Neural progenitor cell (in vitro differentiated cells): ENCODE data around the gene PRRT2.
A peak's percentile ranks its signal among the peaks of the same experiment; 100 is the strongest.

ENCODE experiments used
- CTCF ChIP-seq: fragments of 200-600 bp; sonication (generic); IDR thresholded peaks from 2 replicates; pipeline ENCODE4 v1.5.1; 2017; ENCODE audit warnings: antibody characterized with exemption, mild to moderate bottlenecking
- EZH2 ChIP-seq: fragments of 200-600 bp; sonication (generic); IDR thresholded peaks from 2 replicates; pipeline ENCODE4 v1.6.1; 2017; ENCODE audit warnings: antibody characterized with exemption, mild to moderate bottlenecking, moderate library complexity

- peak; percentile 20 for TF ChIP-seq CTCF
- TF ChIP-seq EZH2 = no peak
These were observed 6.5 kb upstream of the PRRT2 start for GRCh38 chr16:29805232-29806098.
